ENCODE data around the gene PAQR9. TPM values are rescaled to one million over a fixed set of nuclear protein-coding genes. Genes with fewer than 3 reads are reported as not detected.
A peak's percentile ranks its signal among the peaks of the same experiment; 100 is the strongest.

The PAQR9 gene
- total RNA-seq, 4 donors from 2014 or later = not detected

- DNase-seq (ENCODE audit: low spot score in 2 of 2) = no peak
- WGBS, 2 donors = 57 to 61% methylated on average over 5 of the region's 5 CpGs
- H3K4me3 ChIP-seq (ENCODE audit: low read depth, poor library complexity, severe bottlenecking) = no peak overlapping the region
- intact Hi-C loops (cut with DNase I; ENCODE audit: low total_unique reads) = loop anchor here (5.0 to 10.0 kb wide), 2 partner anchors 160 to 402 kb away; no protein-coding TSS in a partner anchor
- no peak for TF ChIP-seq POLR2A (IDR thresholded peaks at IDR 0.05)
- TF ChIP-seq CTCF (IDR thresholded peaks at IDR 0.05) = peak in 1 of 3 donors; percentile 34
Observed at GRCh38 chr3:142987080-142987700, 23.7 kb upstream of the PAQR9 start.

- WGBS, 2 donors = 95 to 98% methylated on average over 3 of the region's 3 CpGs
- no peak overlapping the region for H3K4me3 ChIP-seq (ENCODE audit: low read depth, poor library complexity, severe bottlenecking)
- no peak for DNase-seq (ENCODE audit: low spot score in 2 of 2)
- intact Hi-C loops (cut with DNase I; ENCODE audit: low total_unique reads) = loop anchor here (10.0 kb wide), 1 partner anchor 399 kb away; no protein-coding TSS in a partner anchor
- TF ChIP-seq CTCF (IDR thresholded peaks at IDR 0.05) = no peak
- TF ChIP-seq POLR2A (IDR thresholded peaks at IDR 0.05) = no peak
Observed at GRCh38 chr3:142984255-142984654, 20.8 kb upstream of the PAQR9 start.

- WGBS, 2 donors = 87 to 100% methylated on average over 2 of the region's 2 CpGs
- intact Hi-C loops (cut with DNase I; ENCODE audit: low total_unique reads) = loop anchor here (10.0 kb wide), 1 partner anchor 399 kb away; no protein-coding TSS in a partner anchor
- no peak overlapping the region for H3K4me3 ChIP-seq (ENCODE audit: low read depth, poor library complexity, severe bottlenecking)
- TF ChIP-seq POLR2A (IDR thresholded peaks at IDR 0.05) (no peak), CTCF (IDR thresholded peaks at IDR 0.05) (no peak)
- DNase-seq (ENCODE audit: low spot score in 2 of 2) = no peak
Observed at GRCh38 chr3:142983318-142983717, 19.8 kb upstream of the PAQR9 start.

- no peak for TF ChIP-seq CTCF (IDR thresholded peaks at IDR 0.05)
- no peak overlapping the region for H3K4me3 ChIP-seq (ENCODE audit: low read depth, poor library complexity, severe bottlenecking)
- 54 to 58% methylated on average over 7 of the region's 7 CpGs for WGBS, 2 donors
- intact Hi-C loops (cut with DNase I; ENCODE audit: low total_unique reads) = loop anchor here (10.0 kb wide), 1 partner anchor 397 kb away; no protein-coding TSS in a partner anchor
- no peak for DNase-seq (ENCODE audit: low spot score in 2 of 2)
Observed at GRCh38 chr3:142982038-142982773, 18.7 kb upstream of the PAQR9 start.

- no peak overlapping the region for H3K4me3 ChIP-seq (ENCODE audit: low read depth, poor library complexity, severe bottlenecking)
- intact Hi-C loops (cut with DNase I; ENCODE audit: low total_unique reads) = loop anchor here (10.0 kb wide), 1 partner anchor 396 kb away; no protein-coding TSS in a partner anchor
- TF ChIP-seq CTCF (IDR thresholded peaks at IDR 0.05) (no peak), POLR2A (IDR thresholded peaks at IDR 0.05) (no peak)
- no peak for DNase-seq (ENCODE audit: low spot score in 2 of 2)
- WGBS, 2 donors = 56 to 58% methylated on average over 3 of the region's 3 CpGs
Observed at GRCh38 chr3:142981108-142981507, 17.6 kb upstream of the PAQR9 start.

Measured in lower leg skin (tissue), 4 donors.